Measurements from ENCODE around the gene SPATA3. TPM values are rescaled to one million over a fixed set of nuclear protein-coding genes. Genes with fewer than 3 reads are reported as not detected.

Gene SPATA3
- not detected in 2 replicates for total RNA-seq

- no peak for DNase-seq (ENCODE audit: low read depth in 2 of 2)
Observed at GRCh38 chr2:230995821-230996220, at the start of gene SPATA3. Gene SPATA3 (plus strand): TSS chr2:230996121. CDS start chr2:230996234, 113 bp downstream.

GRCh38 chr2:230946429-230947234, 49.3 kb upstream of the SPATA3 start:
- no peak for DNase-seq (ENCODE audit: low read depth in 2 of 2)

- no peak for DNase-seq (ENCODE audit: low read depth in 2 of 2)
Observed at GRCh38 chr2:230947235-230947576, 48.7 kb upstream of the SPATA3 start.

GRCh38 chr2:230947908-230948365, 48.0 kb upstream of the SPATA3 start:
- DNase-seq (ENCODE audit: low read depth in 2 of 2) = no peak

GRCh38 chr2:230949966-230950873, 45.7 kb upstream of the SPATA3 start:
- no peak for DNase-seq (ENCODE audit: low read depth in 2 of 2)

- DNase-seq (ENCODE audit: low read depth in 2 of 2) = no peak
Observed at GRCh38 chr2:230950874-230951339, 45.0 kb upstream of the SPATA3 start.

- no peak for DNase-seq (ENCODE audit: low read depth in 2 of 2)
Observed at GRCh38 chr2:230951396-230951795, 44.5 kb upstream of the SPATA3 start.

- no peak for DNase-seq (ENCODE audit: low read depth in 2 of 2)
Observed at GRCh38 chr2:230952226-230952956, 43.5 kb upstream of the SPATA3 start.

- DNase-seq (ENCODE audit: low read depth in 2 of 2) = no peak
Observed at GRCh38 chr2:230953845-230954244, 42.1 kb upstream of the SPATA3 start.

GRCh38 chr2:230954746-230955145, 41.2 kb upstream of the SPATA3 start:
- DNase-seq (ENCODE audit: low read depth in 2 of 2) = no peak

- no peak for DNase-seq (ENCODE audit: low read depth in 2 of 2)
Observed at GRCh38 chr2:230955163-230955737, 40.7 kb upstream of the SPATA3 start.

- peak; percentile 11 to 13 for DNase-seq (ENCODE audit: low read depth in 2 of 2)
Observed at GRCh38 chr2:230956827-230957755, 38.8 kb upstream of the SPATA3 start.

GRCh38 chr2:230957756-230958391, 38.0 kb upstream of the SPATA3 start:
- no peak for DNase-seq (ENCODE audit: low read depth in 2 of 2)

- DNase-seq (ENCODE audit: low read depth in 2 of 2) = no peak
Observed at GRCh38 chr2:230958820-230959756, 36.8 kb upstream of the SPATA3 start.

GRCh38 chr2:230960026-230960425, 35.9 kb upstream of the SPATA3 start:
- no peak for DNase-seq (ENCODE audit: low read depth in 2 of 2)

GRCh38 chr2:230961091-230961491, 34.8 kb upstream of the SPATA3 start:
- DNase-seq (ENCODE audit: low read depth in 2 of 2) = no peak

- DNase-seq (ENCODE audit: low read depth in 2 of 2) = no peak
Observed at GRCh38 chr2:230964136-230964730, 31.7 kb upstream of the SPATA3 start.

GRCh38 chr2:230967113-230967512, 28.8 kb upstream of the SPATA3 start:
- no peak for DNase-seq (ENCODE audit: low read depth in 2 of 2)

All from lung microvascular endothelial cell (primary cell).